ENCODE measurements around the gene IL17RC. TPM values are rescaled to one million over a fixed set of nuclear protein-coding genes. Genes with fewer than 3 reads are reported as not detected.

IL17RC gene
- total RNA-seq, 1 donor, result 32.8 TPM

GRCh38 chr3:9946112-9947024 is 29.5 kb downstream of the IL17RC start:
- H3K4me3 ChIP-seq (ENCODE audit: low read depth, low read length), result peak overlapping the region; percentile 70
- peak; percentile 90 for DNase-seq (ENCODE audit: low read depth)
- peak; percentile 77 for TF ChIP-seq CTCF (IDR thresholded peaks at IDR 0.05; ENCODE audit: insufficient read depth, low read depth, low read length)

- TF ChIP-seq CTCF (IDR thresholded peaks at IDR 0.05; ENCODE audit: insufficient read depth, low read depth, low read length), result peak; percentile 64
- peak; percentile 73 for DNase-seq (ENCODE audit: low read depth)
- peak overlapping the region; percentile 70 for H3K4me3 ChIP-seq (ENCODE audit: low read depth, low read length)
These were observed 30.4 kb downstream of the IL17RC start for GRCh38 chr3:9947025-9947995.

- DNase-seq (ENCODE audit: low read depth), result no peak
- H3K4me3 ChIP-seq (ENCODE audit: low read depth, low read length), result no peak overlapping the region
- no peak for TF ChIP-seq CTCF (IDR thresholded peaks at IDR 0.05; ENCODE audit: insufficient read depth, low read depth, low read length)
These were observed 31.7 kb downstream of the IL17RC start for GRCh38 chr3:9948586-9948985.

- no peak for DNase-seq (ENCODE audit: low read depth)
- TF ChIP-seq CTCF (IDR thresholded peaks at IDR 0.05; ENCODE audit: insufficient read depth, low read depth, low read length), result no peak
- H3K4me3 ChIP-seq (ENCODE audit: low read depth, low read length), result no peak overlapping the region
These were observed 32.2 kb downstream of the IL17RC start for GRCh38 chr3:9949115-9949514.

GRCh38 chr3:9949626-9950025 is 32.7 kb downstream of the IL17RC start:
- no peak for TF ChIP-seq CTCF (IDR thresholded peaks at IDR 0.05; ENCODE audit: insufficient read depth, low read depth, low read length)
- no peak overlapping the region for H3K4me3 ChIP-seq (ENCODE audit: low read depth, low read length)
- no peak for DNase-seq (ENCODE audit: low read depth)

GRCh38 chr3:9951126-9951525 is 34.2 kb downstream of the IL17RC start:
- no peak for TF ChIP-seq CTCF (IDR thresholded peaks at IDR 0.05; ENCODE audit: insufficient read depth, low read depth, low read length)
- H3K4me3 ChIP-seq (ENCODE audit: low read depth, low read length), result no peak overlapping the region
- no peak for DNase-seq (ENCODE audit: low read depth)

Measured in fibroblast of villous mesenchyme (primary cell).